GM18502 (cell line): ENCODE measurements around the gene VWCE.

Experiments used
- ATAC-seq: cut with Tn5 transposase; IDR thresholded peaks from one replicate; pipeline ENCODE4 v1.9.1; 2021; ENCODE audit warnings: mild to moderate bottlenecking; ENCODE audit not compliant: unreplicated experiment, poor library complexity

The VWCE gene

GRCh38 chr11:61283613-61284012, 11.5 kb downstream of the VWCE start:
- ATAC-seq = no peak

GRCh38 chr11:61281581-61282250, 13.4 kb downstream of the VWCE start:
- no peak for ATAC-seq

GRCh38 chr11:61280883-61281580, 14.1 kb downstream of the VWCE start:
- ATAC-seq = no peak

- ATAC-seq = no peak
These were observed 15.0 kb downstream of the VWCE start for GRCh38 chr11:61279934-61280659.

- no peak for ATAC-seq
These were observed 17.1 kb downstream of the VWCE start for GRCh38 chr11:61278001-61278470.

GRCh38 chr11:61277186-61278000, 17.7 kb downstream of the VWCE start:
- no peak for ATAC-seq

GRCh38 chr11:61275191-61275590, 19.9 kb downstream of the VWCE start:
- ATAC-seq = no peak

- no peak for ATAC-seq
These were observed 21.0 kb downstream of the VWCE start for GRCh38 chr11:61274084-61274483.

GRCh38 chr11:61273178-61274078, 21.7 kb downstream of the VWCE start:
- ATAC-seq = no peak

- ATAC-seq = no peak
These were observed 22.4 kb downstream of the VWCE start for GRCh38 chr11:61272731-61273130.

- ATAC-seq = no peak
These were observed 24.6 kb downstream of the VWCE start for GRCh38 chr11:61270354-61271076.

GRCh38 chr11:61268588-61269250, 26.4 kb downstream of the VWCE start:
- no peak for ATAC-seq

GRCh38 chr11:61267437-61267841, 27.7 kb downstream of the VWCE start:
- no peak for ATAC-seq

GRCh38 chr11:61266602-61267001, 28.5 kb downstream of the VWCE start:
- ATAC-seq = no peak

- ATAC-seq = no peak
These were observed 29.8 kb downstream of the VWCE start for GRCh38 chr11:61265357-61265756.

GRCh38 chr11:61264795-61265194, 30.3 kb downstream of the VWCE start:
- no peak for ATAC-seq

GRCh38 chr11:61264371-61264770, 30.7 kb downstream of the VWCE start:
- no peak for ATAC-seq

GRCh38 chr11:61259363-61259762, 35.8 kb downstream of the VWCE start:
- no peak for ATAC-seq
